Activated T-helper 9 cell treated with anti-CD3 and anti-CD28 coated beads, Interleukin-2, amount 50 U/mL, for 16 hours (primary cell): ENCODE results near the gene DNAJB5.

ENCODE experiments used
- DNase-seq: peaks from one replicate; pipeline ENCODE4 v3.0.0-alpha.2; 2020; ENCODE audit warnings: low read depth

The DNAJB5 gene

DNA sequence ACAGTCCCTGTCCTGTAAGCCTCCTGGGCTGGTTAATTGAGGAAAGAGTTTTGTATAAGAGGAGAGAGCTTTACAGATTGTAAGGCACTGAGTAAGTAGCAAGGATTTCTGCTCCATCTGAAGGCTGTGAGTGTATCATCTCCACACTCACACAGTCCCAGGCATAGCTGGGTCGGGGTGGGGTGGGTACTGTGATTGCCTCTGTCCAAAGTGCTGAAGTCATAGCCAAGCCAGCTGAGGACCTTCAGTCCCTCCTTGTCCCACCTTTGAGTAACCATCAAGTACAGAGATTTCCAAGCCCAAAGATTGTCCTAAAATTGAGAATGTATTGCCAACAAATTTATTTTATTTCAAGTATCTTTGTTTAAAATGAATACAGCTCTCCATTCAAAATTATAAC, 5.5 kb upstream of the DNAJB5 start:
- DNase-seq = no peak

DNA sequence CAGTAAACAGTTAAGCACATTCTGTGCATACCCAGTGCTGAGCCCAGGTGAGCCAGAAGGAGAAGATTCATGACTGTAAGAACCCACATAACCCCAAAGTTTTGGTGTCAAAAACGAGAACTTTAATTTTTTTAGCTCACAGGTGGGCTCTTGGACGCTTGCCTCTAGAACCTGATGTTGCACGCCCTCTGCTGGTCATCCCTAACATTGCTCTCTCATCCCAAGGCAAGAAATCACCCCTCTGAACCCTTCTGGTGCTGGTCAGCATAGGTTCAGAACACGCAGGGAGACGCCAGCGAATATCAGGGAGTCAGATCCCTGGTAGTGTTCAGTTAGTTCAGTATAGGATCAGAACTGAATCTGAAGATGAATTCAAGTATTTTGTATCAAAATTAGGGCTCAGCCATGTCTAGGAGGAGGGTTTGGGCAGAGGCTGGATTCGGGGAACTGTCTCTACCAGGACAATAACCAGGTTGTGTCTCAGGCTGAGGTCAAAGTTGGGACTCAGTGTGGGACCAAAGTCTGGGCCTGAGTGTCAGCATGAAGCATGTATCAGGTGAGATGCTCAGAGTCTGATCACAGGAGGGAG, 4.1 kb upstream of the DNAJB5 start:
- peak; percentile 50 for DNase-seq

DNA sequence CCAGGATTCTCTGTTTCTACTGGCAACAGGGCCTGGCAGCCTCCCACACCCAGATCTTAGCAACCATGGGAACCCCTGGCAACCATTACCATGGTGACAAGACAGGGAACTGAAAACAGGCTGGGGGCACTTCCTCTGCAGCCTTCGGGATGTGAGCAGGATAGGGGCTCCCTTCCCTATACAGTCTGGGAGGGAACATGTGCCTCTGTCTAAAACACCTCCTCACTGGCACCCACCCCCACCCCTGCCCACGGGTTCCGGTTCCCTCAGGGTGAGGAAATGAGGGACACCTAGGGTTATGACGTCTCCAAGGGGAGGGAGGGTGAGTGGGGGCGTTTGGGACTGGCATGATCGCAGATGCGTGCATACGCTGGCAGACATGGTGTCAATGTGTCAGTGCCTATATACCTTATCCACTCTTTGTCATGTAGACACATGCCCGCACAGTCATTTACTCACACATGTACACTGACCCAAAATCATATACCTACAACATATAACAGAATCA, 3.0 kb upstream of the DNAJB5 start:
- peak; percentile 39 for DNase-seq

DNA sequence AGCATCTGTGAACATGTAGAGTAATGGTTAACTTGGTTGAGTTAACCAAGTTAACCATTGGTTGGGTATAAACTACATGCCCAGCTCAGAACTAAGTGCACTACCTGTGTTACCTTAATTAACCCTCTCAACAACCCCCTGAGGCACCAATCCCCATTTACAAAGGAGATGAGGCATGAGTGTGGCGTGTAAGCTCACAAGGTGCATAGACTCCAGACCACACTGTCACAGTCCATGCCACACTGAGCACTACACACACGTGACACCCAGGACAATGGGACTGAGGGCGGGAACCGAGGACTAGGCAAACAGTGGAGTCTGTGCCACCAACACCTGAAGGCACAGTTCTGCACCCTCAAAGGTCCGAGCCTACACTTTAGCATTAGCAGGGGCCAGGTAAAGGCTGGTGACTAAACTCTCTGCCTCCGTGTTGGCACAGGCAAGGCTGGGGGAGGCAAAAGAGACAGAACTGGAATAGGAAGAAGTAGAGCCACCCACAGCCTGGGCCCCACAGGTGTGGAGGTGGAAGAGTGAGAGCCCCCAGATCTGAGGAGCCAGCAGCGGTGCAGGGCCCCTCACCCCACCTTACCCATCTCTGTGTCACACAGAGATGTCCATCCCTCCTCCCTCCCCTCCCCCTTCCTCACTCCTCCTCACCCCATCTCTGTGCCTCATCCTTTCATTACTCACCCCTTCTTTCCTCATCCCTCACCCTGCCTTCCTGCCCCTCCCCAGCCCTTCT, 2.2 kb upstream of the DNAJB5 start:
- no peak for DNase-seq

DNA sequence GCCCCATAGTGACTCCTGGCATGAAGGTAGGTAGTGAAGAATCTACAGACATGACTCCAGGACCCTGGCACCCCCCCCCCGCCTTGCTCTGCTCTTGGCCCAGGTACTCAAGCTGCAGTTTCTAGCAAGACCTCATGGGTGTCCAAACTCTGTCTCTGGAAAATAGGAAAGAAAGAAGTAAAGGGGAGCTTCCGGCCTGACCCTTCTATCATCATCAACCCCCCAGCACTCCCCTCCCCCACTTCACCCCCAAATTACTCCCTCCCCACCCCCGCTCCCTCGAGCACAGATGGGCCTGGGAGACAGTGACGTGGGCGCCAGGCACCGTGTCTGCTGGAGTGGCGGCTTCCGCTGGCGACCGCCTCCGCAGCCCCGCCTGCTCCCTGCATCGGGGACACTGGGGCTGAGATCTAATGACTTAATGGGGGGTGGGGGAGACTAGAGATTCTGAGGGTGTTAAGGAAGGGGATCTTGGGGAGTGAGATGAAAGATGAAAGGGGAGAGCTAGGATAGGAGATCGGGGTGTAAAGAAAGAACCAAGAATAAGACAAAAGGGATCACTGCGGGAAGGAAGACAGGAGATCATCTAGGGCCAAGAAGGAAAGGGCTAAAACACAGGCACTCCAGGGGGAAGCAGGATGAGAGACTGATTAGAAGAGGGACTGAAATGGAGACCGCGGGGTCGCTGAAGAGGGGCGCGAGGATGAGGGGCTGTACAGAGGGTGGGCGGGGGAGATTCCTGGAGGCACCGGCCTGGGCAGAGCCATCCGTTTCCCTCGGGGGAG, 1.1 kb upstream of the DNAJB5 start:
- peak; percentile 27 for DNase-seq

DNA sequence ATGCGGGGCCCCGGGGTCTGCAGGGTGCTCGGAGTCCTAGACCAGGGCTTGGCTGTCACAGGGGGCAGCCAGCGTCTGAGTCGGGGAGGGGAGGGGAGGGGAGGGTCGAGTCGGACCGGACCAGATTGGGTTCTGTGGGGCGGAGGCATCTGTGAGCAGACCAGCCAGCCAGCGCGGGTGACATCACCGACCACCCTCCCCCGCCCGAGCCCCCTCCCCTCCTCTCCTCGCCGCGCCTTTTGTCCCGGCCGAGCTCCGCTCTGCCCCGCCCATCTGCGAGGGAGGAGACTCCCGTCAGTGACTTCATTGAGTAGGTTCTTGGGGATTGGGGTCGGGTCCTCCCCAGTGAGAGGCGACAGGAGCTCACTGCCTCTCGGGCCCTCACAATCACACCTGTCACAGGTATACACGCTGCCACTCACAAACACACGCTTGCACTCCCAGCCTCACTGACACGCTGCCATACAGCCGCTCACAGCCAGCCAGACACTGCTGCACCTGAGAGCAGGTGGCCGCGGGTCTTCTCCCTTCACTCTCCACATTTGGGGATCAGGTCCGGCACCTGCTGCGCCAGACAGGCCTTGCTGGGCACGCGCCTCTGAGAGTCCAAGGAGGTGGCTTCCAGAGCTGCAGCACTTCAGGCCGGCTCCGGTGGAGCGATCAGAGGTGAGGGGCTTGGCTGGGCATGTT, 546 bp downstream of the DNAJB5 start:
- peak; percentile 25 for DNase-seq

DNA sequence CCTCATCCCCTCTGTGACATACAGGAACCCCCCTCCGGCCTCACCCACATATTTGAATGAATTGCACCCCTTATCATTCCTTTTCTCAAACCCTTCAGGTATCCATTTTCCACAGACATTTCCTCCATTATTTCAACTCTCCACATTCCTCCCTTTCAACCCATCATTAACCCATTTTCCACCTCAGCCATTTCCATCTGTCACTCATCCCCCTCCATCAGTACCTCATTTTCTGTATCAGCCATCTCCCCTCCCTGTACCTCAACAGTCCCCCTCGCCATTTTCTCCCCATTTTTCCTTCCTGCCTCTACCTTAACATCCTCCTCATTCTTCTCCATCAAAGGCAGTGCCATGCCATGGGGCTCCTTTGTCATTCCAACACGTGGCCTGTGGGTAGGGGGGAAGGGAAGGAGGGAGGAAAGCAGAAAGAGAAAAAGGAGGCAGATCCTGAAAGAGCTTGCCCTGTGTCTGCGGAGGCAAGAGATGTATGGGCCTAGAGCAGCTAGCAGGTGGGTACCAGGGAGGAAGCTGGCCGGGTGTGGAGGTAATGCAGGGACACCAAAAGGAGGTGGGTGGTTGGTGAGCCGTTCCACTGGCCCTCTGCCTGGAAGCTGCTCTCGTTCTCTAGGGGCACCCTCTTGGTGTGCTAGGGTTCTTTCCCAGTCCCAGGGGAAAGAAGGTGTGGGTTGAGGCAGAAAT, 1.5 kb downstream of the DNAJB5 start:
- DNase-seq = no peak

DNA sequence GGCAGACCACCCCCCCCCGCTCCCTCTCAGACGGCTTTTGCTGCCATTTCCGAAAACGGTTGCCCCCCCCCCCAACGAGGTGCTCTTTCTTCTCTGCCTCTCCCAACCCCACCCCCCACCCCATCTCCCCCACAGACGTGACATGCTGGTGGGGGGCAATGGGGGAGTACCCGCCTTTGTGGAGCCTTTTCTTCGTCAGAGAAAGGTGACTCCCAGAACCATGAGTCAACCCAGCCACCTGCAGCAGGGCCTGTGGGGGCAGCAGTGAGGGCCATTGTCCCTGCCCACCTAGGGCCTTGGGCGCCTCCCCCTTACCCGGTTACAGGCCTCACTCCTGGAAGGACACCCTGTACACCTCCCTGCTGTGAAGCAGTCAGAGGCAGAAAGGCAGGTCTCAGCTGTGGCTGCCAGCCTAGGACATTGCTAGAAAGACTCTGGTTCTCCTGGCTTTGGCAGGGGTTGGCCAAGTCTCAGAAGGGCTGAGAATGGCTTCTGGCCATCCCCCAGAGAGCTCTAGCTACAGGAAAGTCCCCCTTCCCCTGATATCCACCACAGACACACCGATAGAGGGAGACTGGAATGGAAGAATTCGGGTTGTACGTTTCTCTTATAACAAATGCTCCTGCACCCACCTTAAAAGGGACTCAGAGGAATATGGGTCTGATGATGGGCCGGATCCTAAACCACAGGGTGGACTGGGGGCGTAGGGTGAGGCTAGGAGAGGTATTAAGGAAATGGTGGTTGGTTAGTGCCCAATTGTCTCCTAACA, 2.2 kb downstream of the DNAJB5 start:
- DNase-seq = no peak

DNA sequence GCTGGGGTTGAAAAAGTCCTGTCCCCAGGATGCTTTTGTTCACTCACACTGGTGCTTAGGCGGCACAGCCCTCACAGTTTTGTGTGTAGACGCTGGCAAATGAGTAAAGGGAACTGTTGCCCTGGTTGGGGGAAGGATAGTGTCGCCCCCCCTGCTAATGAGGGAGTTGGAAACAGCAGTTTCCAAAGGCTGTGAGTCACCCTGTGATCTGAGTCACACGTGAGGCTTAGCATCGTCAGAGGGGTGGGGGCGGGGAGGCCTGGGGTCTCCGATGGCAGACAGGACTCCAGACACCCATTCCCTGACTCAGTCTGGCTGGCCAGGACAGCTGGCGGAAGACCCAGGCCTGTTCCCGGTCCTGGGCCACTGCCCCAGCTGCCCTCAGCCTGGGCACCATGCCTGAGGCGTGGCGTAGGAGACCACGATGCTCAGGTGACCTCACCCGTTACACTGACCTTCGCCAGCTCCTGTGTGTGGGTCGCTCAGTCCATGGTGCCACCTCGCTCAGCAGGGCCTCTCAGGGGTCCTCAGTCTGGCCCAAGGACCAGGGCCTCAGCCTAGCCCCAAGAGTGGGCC, 2.9 kb downstream of the DNAJB5 start:
- peak; percentile 50 for DNase-seq

DNA sequence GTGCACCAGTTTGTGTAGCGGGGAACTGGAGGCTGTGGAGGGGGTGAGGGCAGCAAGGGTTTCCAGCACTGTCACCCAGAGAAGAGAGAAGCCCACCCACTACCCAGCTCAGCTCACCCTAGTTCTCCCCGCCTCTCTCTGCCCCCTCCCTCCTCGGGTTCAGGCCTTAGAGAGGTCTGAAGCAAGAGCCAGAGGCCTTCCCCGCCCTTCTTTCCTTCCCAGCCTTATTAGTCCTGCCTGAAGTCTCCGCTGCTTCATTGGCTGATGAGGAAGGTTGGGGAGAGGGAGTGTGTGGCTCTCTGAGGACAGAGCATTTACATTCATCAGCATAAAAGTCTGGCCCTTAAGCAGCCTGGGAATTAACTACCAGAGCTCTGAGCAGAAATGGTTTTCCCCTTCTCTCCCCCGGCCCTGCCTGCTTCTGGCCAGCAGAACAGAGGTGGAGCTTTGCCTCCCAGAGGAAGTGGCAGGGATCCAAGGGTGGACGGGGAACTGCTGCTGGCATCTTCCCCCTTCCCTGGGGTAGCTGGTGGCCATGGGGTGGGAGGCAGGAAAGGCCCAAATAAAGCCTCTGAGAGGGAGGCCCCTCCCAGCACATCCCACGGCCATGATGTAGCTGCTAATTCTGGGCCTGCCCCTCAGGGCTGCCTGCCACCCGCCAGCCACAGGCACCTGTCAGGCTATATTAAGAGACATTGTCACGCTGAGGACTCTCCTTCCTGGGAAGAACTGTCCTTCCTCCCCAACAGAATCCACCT, 4.1 kb downstream of the DNAJB5 start:
- DNase-seq = no peak

DNA sequence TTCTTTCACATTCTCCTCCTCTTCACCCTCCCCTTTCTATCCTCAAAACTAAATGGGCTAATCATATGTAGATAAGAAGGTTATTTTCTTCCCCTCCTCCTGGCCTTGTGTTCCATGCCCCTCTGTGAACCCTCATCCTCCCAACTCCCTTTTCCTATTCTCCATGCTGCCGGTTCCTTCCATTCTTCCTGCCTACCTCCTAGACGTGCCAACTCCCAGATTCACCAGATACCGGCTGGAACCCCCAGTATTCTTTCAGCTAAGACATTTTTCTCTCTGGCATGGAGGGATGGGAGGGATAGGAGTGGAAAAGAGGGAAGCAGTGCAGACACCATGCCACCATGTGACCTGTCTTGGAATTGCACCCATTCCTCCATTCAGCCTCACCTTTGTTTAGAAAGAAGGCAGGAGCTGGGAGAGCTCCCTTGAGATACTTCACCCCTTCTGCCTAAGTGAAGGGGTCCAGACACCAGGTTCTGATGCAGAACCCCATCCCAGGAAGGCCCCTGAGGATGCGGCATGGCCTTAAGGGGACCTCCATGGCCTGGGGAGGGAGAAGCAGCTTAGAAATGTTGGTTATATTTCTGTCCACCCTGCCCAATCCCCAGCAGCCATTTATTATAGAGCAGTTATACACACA, 4.8 kb downstream of the DNAJB5 start:
- DNase-seq = no peak

DNA sequence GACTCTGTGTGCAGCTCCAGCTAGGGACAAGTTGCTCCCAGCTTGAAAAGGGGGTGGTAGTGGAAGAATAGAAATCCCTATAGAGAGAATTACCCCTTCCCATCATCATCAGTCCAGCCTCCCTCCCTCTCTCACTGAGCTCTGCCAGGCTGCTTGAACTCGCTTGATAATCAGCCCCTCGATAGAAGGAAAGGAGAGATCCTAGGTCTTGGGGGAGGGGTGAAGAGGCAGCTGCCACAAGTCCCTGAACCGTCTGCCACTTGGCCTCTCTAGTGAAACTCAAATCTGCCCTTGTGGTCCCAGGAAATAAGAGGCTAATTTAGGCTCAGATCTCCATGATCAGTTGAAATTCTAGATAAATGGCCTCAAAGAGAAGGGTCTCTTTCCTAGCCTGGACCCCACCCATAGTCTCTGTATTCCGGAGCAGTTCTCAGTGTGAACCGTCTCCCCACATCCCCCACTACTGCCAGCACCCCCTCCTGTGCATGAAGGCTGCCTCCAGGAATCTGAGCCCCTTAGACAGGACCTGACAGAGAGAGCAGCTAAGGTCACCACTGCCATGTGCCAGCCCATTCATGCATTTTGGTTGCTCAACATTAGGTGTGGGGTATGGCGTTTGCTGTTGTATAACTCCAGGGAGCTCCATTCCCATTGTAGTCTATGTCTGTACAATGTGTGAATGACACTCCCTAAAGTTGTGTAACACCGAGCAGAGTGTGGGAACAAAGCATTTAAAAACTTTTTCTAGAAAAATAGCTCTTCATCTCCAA, 5.5 kb downstream of the DNAJB5 start:
- no peak for DNase-seq

DNA sequence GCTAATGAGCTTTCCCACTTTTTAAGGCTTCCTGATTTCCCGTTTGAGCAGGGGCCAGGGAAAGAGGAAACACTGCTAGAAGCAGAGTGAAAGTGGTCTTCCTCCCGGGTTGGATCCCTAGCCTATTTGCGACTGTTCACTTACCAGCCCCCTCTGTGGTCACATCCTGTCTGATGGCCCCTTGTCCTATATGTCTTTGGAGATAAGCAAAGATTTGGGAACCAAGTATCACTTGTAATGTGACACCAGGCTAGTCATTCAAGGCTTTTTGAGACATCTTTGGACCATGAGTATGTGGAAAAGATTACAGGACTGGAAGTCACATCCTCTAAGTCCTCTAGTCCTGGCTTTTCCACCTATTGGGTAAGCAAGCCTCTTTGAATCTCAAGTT, 6.1 kb downstream of the DNAJB5 start:
- no peak for DNase-seq

DNA sequence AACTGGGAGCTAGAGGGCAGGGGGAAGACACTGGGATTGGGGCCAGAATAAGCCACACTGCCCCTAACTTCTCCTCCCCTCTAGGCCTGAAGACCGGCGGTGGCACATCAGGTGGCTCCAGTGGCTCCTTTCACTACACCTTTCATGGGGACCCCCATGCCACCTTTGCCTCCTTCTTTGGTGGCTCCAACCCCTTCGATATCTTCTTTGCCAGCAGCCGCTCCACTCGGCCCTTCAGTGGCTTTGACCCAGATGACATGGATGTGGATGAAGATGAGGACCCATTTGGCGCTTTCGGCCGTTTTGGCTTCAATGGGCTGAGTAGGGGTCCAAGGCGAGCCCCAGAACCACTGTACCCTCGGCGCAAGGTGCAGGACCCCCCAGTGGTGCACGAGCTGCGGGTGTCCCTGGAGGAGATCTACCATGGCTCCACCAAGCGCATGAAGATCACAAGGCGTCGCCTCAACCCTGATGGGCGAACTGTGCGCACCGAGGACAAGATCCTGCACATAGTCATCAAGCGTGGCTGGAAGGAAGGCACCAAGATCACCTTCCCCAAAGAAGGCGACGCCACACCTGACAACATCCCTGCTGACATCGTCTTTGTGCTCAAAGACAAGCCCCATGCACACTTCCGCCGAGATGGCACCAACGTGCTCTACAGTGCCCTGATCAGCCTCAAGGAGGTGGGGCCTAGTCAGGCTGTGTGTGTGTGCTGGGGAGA, 6.8 kb downstream of the DNAJB5 start:
- DNase-seq = no peak

DNA sequence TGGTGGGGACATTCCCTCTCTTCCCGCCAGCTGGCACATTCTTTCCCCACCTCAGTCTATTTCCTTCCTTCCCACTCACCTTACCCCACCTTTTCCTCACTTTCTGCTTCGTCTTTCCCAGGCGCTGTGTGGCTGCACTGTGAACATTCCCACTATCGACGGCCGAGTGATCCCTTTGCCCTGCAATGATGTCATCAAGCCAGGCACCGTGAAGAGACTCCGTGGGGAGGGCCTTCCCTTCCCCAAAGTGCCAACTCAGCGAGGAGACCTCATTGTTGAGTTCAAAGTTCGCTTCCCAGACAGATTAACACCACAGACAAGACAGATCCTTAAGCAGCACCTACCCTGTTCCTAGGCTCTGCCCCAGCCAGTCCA, 7.3 kb downstream of the DNAJB5 start:
- no peak for DNase-seq

DNA sequence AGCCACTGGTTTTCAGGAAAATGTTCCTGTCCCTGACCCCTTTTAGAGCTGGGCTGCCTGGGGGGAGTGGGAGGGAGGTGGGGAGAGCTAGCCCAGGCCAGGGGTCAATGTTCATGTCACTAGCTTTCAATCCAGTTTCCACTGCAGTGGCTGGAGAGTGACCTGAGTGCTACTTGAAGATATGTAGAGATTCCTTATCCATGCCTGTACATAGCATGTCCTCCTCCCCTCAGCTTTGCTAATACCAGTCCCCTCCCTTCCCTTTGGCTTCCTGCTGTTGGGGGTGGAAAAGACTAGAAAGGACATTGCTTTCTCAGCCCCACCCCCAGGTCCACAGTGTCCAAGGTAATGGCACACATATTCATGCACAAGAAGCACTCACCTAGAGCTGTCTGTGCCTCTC, 7.8 kb downstream of the DNAJB5 start:
- no peak for DNase-seq

DNA sequence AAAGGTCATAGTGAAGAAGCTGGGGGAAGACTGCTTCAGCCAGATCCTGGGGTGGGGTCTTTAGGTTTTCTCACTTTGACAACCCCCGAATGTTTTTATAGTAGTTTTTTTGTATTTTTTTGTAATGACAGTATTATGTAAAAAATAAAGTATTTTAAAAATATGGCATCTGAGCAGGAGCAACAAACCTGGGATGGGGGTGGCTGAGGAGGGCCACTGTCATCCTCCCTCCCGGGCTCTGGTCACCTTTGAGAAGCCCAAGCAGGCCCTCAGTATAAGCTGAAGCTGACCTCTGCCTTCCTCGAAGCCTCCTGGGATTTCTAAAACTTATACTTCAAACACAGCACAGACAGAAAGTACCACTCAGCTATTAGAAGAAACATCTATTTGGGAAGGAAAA, 8.7 kb downstream of the DNAJB5 start:
- DNase-seq = no peak

DNA sequence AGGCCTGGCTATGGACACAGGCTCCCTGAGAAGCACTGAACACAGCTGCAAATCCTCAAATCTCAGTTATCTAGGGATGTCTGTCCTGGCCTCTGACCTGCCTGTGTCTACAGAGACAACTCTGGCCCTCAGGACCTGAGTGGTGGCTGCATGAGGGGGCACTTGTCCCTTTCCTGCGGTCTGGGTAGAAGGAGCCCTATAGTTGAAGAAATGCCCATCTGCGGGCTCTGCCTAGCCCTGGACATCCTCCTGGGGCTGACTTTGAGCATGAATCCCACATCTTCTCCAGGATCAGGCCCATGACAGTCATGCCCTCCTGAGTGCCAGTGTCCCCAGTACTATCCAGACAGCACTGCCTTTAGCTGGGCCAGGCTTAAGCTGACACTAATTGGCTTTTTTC, 10.0 kb downstream of the DNAJB5 start:
- DNase-seq = no peak
